HG02798 (cell line): ENCODE results near the gene PIBF1.
"Not testable (repeated sequence)": the region's sequence is repeated elsewhere in the genome, so short reads cannot be mapped to it uniquely, and the experiment has no call there.

Experiments
- ATAC-seq: cut with Tn5 transposase; IDR thresholded peaks from one replicate; pipeline ENCODE4 v1.9.1; 2021; ENCODE audit warnings: mild to moderate bottlenecking; ENCODE audit not compliant: unreplicated experiment, poor library complexity

PIBF1 gene

GRCh38 chr13:72891423-72891822 lies 109.5 kb downstream of the PIBF1 start:
- no peak for ATAC-seq

GRCh38 chr13:72896869-72897268 lies 114.9 kb downstream of the PIBF1 start:
- no peak for ATAC-seq

GRCh38 chr13:72901546-72901945 lies 119.6 kb downstream of the PIBF1 start:
- ATAC-seq = not testable (repeated sequence)

GRCh38 chr13:72908416-72908815 lies 126.5 kb downstream of the PIBF1 start:
- no peak for ATAC-seq

- ATAC-seq = no peak
Observed at GRCh38 chr13:72911981-72912380, 130.0 kb downstream of the PIBF1 start.

- no peak for ATAC-seq
Observed at GRCh38 chr13:72920097-72920496, 138.2 kb downstream of the PIBF1 start.

- no peak for ATAC-seq
Observed at GRCh38 chr13:72931311-72931710, 149.4 kb downstream of the PIBF1 start.

GRCh38 chr13:72932250-72932649 lies 150.3 kb downstream of the PIBF1 start:
- ATAC-seq = no peak

GRCh38 chr13:72946267-72946666 lies 164.3 kb downstream of the PIBF1 start:
- ATAC-seq = not testable (repeated sequence)

- no peak for ATAC-seq
Observed at GRCh38 chr13:72952529-72953141, 170.7 kb downstream of the PIBF1 start.

GRCh38 chr13:72953391-72953965 lies 171.5 kb downstream of the PIBF1 start:
- ATAC-seq = no peak

- ATAC-seq = no peak
Observed at GRCh38 chr13:72959643-72960042, 177.7 kb downstream of the PIBF1 start.

GRCh38 chr13:72960114-72960513 lies 178.2 kb downstream of the PIBF1 start:
- ATAC-seq = no peak

- ATAC-seq = no peak
Observed at GRCh38 chr13:72960541-72960940, 178.6 kb downstream of the PIBF1 start.

GRCh38 chr13:72963762-72964161 lies 181.8 kb downstream of the PIBF1 start:
- ATAC-seq = no peak

- ATAC-seq = no peak
Observed at GRCh38 chr13:72970301-72970880, 188.5 kb downstream of the PIBF1 start.

- ATAC-seq = no peak
Observed at GRCh38 chr13:72970956-72971355, 189.0 kb downstream of the PIBF1 start.

GRCh38 chr13:72973234-72973633 lies 191.3 kb downstream of the PIBF1 start:
- ATAC-seq = no peak

- no peak for ATAC-seq
Observed at GRCh38 chr13:72983085-72983768, 201.3 kb downstream of the PIBF1 start.

- ATAC-seq = no peak
Observed at GRCh38 chr13:72985610-72986009, 203.7 kb downstream of the PIBF1 start.

- no peak for ATAC-seq
Observed at GRCh38 chr13:72986197-72986596, 204.3 kb downstream of the PIBF1 start.
